RWPE1 (cell line): ENCODE data around the gene ITLN2.
"Not testable (repeated sequence)": the region's sequence is repeated elsewhere in the genome, so short reads cannot be mapped to it uniquely, and the experiment has no call there.

ENCODE experiments used
- CTCF ChIA-PET: fragments of 350-600 bp; sonication (Branson Sonifier 250); formaldehyde crosslinking; extraction: SDS; loops from one replicate; lab custom pipeline; 2021; lab: Yijun Ruan, JAX
- POLR2A ChIA-PET: fragments of 400-600 bp; formaldehyde crosslinking; extraction: SDS; loops from one replicate; lab custom pipeline; 2020; ENCODE audit warnings: antibody characterized with exemption; ENCODE audit not compliant: low non-redundant PET; lab: Yijun Ruan, JAX
- DNase-seq: peaks from one replicate; pipeline ENCODE4 v3.0.0; 2012; ENCODE audit warnings: low spot score
- H3K27ac ChIP-seq: fragments of 450-650 bp; 2 replicates; pipeline ENCODE4 v1.5.1; 2017
- TF ChIP-seq, protein P1 (sequence below): fragments of 450-650 bp; conservative IDR thresholded peaks from 2 replicates; pipeline ENCODE4 v1.5.1; 2017; ENCODE audit warnings: low read depth, mild to moderate bottlenecking

ITLN2 gene

DNA sequence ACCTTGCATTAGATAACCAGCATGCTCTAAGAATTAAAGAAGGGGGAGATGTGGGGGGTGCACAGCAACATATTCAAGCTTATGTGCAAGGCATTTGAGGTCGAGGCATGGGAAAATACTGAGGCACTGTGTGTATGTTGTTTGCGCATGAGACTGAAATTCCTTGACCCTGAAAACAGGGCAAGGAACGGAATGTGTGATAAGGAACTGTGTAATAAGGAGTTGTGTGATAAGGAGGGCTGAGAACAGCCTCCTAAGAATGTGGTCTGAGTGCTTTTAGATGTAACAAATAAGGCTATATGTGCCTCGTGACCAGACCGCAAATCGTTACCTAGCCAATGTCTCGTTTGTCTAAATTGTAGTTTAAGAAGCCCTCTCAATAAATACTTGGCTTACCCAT is 43.2 kb downstream of the ITLN2 start:
- ChIA-PET POLR2A (no interaction called here), CTCF (interaction anchor here (0.6 kb wide), 1 partner anchor 1045 kb away, joined by 3 read pairs; no protein-coding TSS in a partner anchor)
- TF ChIP-seq, protein P1, sequence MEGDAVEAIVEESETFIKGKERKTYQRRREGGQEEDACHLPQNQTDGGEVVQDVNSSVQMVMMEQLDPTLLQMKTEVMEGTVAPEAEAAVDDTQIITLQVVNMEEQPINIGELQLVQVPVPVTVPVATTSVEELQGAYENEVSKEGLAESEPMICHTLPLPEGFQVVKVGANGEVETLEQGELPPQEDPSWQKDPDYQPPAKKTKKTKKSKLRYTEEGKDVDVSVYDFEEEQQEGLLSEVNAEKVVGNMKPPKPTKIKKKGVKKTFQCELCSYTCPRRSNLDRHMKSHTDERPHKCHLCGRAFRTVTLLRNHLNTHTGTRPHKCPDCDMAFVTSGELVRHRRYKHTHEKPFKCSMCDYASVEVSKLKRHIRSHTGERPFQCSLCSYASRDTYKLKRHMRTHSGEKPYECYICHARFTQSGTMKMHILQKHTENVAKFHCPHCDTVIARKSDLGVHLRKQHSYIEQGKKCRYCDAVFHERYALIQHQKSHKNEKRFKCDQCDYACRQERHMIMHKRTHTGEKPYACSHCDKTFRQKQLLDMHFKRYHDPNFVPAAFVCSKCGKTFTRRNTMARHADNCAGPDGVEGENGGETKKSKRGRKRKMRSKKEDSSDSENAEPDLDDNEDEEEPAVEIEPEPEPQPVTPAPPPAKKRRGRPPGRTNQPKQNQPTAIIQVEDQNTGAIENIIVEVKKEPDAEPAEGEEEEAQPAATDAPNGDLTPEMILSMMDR = no peak
- DNase-seq = no peak
- H3K27ac ChIP-seq = no peak overlapping the region

DNA sequence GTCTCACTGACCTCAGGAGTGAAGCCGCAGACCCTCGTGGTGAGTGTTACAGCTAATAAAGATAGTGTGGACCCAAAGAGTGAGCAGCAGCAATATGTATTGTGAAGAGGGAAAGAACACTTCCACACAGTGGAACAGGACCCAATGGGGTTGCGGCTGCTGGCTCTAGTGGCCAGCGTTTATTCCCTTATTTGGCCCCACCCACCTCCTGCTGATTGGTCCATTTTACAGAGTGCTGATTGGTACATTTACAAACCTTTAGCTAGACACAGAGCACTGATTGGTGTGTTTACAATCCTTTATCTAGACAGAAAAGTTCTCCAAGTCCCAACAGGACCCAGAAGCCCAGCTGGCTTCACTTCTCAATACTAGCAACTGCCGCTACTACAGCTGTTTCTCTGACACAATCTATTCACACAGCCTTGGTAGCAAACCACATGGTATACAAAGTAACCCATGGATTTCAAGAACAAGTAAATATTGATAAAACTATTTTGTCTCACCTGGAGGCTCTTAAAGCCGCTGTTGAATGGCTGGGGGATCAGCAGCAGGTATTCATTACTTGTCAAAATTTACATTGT is 44.3 kb downstream of the ITLN2 start:
- POLR2A ChIA-PET = no interaction called here
- DNase-seq = no peak

DNA sequence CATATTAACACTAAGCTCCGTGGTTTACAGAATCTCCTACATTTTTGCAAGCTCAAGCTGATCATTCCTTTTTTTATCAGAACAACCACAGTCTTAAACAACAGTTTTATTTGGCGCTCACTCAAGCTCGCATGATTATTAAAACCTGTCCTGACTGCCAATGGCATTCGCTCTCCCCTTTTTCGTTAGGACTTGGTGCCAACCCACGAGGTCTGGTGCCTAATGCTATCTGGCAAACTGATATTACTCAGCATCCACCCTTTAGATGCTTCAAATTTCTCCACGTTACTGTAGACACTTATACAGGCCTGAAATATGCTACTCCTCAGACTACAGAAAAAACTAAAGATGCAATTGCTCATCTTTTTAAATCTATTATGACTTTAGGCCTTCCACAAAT is 46.6 kb downstream of the ITLN2 start:
- no peak overlapping the region for H3K27ac ChIP-seq
- TF ChIP-seq, protein P1 = no peak
- ChIA-PET CTCF (interaction anchor here (0.6 to 1.2 kb wide), 2 partner anchors 46 to 557 kb away, joined by 3 to 4 read pairs; no protein-coding TSS in a partner anchor), POLR2A (no interaction called here)
- DNase-seq = no peak

More for the DNA sequence above, 44.3 kb downstream of the ITLN2 start:
- CTCF ChIA-PET = interaction anchor here (0.6 kb wide), 1 partner anchor 343 kb away, joined by 3 read pairs; no protein-coding TSS in a partner anchor
- H3K27ac ChIP-seq = no peak overlapping the region
- TF ChIP-seq, protein P1 = no peak

DNA sequence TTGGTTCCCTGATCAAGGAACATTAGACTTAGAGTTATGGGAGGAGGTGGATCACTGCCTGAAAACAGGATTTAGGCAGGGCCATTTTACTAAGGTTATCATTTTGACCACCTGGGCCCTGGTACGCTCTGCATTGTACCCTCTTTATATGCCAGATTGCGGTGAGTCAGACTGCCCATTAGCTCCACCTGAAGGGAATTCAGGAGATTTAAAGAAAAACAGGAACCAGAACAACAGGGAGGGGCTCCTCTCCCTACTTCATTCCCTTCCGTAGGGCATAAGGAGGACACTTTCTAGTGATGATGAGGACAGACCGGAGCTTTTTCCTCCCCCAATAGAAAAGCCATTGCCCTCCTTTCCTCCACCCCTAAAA is 49.0 kb downstream of the ITLN2 start:
- no peak for DNase-seq
- no peak overlapping the region for H3K27ac ChIP-seq
- ChIA-PET POLR2A (no interaction called here), CTCF (interaction anchor here (1.1 kb wide), 1 partner anchor 19 kb away, joined by 3 read pairs; no protein-coding TSS in a partner anchor)
- TF ChIP-seq, protein P1 = no peak

DNA sequence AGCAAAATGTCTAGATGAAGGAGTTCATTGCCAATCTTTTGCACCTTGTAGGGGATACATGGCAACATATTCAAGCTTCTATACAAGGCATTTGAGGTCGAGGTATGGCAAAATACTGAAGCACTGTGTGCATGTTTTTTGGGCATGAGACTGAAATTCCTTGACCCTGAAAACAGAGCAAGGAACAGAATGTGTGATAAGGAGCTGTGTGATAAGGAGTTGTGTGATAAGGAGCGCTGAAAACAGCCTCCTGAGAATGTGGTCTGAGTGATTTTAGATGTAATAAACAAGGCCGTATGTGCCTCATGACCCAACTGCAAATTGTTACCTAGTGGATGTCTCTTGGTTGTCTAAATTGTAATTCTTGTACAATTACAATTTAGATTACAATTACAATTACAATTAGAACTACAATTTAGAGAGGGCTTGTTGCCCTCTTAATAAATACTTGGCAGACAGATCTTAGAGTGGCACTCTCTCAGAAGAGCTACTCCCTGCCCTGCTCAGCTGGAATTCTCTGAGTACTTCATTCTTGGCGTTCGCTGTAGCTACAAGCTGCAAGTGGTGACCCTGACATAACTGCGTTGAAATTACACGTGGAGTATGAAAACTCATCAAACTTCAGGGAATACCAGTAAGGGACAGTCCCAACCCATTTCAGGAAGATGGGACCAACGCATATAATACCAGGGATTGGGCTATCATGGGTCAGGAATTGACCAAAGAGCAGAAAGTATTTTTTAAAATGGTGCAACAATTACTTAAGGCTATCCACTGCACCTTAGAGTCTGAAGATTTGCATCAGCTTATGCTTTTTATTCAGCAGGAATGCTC is 49.6 kb downstream of the ITLN2 start:
- ChIA-PET CTCF (interaction anchor here (0.7 to 1.1 kb wide), 3 partner anchors 19 to 476 kb away, joined by 3 to 6 read pairs (median 6); no protein-coding TSS in a partner anchor), POLR2A (no interaction called here)
- no peak for DNase-seq
- TF ChIP-seq, protein P1 = no peak
- no peak overlapping the region for H3K27ac ChIP-seq

DNA sequence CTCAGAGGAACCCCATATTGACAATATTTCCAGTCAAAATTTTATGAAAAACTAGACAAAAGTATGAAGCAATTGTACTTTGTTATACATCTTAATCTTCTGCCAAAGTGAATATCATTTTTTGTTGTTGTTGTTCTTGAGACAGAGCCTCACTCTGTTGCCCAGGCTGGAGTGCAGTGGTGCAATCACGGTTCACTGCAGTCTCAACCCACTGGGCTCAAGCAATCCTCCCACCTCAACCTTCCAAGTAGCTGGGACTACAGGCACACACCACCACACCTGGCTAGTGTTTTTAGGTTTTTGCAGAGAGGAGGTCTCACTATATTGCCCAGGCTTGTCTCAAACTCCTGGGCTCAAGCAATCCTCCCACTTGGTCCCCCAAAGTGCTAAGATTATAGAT is 52.4 kb downstream of the ITLN2 start:
- POLR2A ChIA-PET, CTCF ChIA-PET, DNase-seq, H3K27ac ChIP-seq: not testable (repeated sequence)
